GM12865 (cell line): ENCODE measurements around the gene NHERF2.

Experiments
- DNase-seq: peaks from one replicate; pipeline ENCODE4 v3.0.0; 2010; ENCODE audit warnings: low read depth
- H3K4me3 ChIP-seq: 2 replicates; pipeline ENCODE4 v1.5.1; 2011; ENCODE audit warnings: mild to moderate bottlenecking, low read depth, low read length, control low read depth
- TF ChIP-seq, protein P1 (sequence below): IDR thresholded peaks from 2 replicates; pipeline ENCODE4 v1.5.1; 2011; ENCODE audit warnings: low read length, control low read depth, low read depth, inconsistent platforms; ENCODE audit not compliant: insufficient read depth; ENCODE audit errors: missing control alignments

NHERF2 gene

DNA sequence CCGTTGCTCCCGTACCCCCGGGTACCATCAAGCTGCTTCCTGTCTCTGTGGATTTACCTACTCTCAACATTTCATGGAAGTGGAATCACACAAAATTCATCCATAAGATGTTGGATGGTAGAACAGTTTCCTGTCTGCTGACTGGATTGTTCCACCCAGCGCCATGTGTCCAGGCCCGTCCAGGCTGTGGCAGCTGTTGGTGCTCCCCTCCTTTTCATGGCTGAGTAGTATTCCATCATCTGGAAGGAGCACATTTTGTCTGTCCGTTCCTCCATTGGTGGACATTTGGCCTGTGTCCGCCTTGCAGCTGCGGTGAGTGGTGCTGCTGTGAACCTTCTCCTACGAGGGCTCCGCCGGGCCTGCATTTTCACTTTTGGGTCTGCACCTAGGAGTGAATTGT, 39.4 kb downstream of the NHERF2 start:
- DNase-seq = no peak
- H3K4me3 ChIP-seq = no peak overlapping the region
- TF ChIP-seq, protein P1, sequence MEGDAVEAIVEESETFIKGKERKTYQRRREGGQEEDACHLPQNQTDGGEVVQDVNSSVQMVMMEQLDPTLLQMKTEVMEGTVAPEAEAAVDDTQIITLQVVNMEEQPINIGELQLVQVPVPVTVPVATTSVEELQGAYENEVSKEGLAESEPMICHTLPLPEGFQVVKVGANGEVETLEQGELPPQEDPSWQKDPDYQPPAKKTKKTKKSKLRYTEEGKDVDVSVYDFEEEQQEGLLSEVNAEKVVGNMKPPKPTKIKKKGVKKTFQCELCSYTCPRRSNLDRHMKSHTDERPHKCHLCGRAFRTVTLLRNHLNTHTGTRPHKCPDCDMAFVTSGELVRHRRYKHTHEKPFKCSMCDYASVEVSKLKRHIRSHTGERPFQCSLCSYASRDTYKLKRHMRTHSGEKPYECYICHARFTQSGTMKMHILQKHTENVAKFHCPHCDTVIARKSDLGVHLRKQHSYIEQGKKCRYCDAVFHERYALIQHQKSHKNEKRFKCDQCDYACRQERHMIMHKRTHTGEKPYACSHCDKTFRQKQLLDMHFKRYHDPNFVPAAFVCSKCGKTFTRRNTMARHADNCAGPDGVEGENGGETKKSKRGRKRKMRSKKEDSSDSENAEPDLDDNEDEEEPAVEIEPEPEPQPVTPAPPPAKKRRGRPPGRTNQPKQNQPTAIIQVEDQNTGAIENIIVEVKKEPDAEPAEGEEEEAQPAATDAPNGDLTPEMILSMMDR = no peak

DNA sequence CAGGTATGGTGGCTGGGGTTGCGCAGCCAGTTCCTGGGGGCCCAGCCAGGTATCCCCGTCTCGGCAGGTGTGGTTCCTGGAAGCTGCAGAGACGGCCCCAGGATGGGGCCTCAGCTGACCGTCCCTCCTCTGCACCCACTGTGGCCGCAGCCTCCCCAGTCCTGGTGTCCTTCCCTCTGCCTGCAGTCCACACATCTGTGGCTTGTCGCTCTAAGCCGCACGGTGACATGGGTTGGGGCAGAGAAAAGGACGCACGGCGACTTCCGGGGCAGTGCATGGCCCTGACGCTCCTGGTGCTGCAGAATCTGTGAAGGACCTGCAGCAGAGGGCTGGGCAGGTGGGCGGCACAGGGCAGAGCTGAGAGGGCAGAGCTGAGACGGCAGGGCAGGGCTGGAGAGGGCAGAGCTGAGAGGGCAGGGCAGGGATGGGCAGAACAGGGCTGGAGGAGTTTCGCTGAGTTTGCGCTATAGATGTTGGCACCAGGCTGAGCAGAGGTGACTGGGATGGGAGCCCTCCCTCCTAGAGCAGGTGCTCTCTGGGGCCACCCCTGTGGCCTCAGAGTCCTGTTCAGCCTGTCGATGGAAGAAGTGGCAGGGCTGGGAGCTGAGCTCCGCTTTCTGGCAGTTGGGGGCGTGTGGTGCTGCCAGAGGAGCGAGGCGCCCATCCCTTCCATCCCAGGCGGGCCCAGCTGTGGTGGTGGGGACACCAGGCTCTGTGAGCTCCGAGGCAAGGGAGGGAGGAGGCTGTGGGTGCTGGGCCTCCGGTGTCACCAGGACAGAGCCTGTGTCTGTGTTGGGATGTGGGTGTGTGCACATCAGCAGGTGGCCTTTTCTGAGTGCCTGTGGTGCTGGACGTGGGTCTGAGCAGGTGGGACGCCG, 44.1 kb downstream of the NHERF2 start:
- H3K4me3 ChIP-seq = no peak overlapping the region
- TF ChIP-seq, protein P1 = no peak
- no peak for DNase-seq

DNA sequence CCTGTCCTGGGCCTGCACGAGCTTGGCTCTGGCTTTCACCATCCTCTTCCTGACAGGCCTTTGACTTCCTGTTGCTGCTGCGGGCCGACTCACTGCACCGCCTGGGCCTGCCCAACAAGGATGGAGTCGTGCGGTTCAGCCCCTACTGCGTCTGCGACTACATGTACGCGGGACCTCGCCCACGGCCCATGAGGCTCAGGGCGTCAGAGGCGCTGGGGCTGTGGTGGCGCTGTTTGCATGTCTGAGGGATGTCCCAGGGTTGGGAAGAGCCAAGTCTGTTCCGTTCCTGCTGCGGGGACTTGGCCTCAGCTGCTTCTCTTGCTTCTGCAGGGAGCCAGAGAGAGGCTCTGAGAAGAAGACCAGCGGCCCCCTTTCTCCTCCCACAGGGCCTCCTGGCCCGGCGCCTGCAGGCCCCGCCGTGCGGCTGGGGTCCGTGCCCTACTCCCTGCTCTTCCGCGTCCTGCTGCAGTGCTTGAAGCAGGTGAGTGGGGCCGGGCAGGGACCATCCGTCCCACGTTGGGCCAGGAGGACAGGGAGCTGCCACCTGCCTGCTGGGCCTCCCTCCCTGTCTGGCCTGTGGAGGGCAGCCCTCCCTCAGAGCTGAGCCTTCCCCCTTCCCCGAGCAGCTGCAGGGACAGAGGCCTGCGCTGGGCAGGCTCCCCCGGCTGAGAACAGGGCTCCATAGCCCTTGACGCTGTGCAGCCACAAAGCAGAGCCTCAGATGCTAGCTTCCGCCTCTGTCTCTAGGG, 44.9 kb downstream of the NHERF2 start:
- TF ChIP-seq, protein P1 = no peak
- no peak overlapping the region for H3K4me3 ChIP-seq
- DNase-seq = no peak

DNA sequence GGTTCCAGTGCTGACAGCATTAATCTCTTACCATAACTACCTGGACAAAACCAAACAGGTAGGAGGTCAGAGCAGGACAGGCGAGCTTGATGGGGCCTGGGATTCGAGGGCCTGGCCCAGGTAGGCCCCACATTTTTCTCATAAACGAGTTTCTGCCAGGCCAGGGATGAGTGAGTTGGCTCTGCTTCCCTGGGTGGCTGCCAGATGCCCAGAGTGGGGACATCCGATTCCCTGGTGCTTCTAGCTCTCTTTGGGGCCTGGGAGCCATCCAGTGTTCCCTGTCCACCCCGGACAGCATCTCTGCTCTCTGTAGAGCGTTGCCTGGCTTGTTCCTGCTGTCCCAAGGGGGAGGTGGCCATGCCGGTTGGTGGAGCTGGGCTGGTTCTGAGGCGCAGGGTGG, 46.2 kb downstream of the NHERF2 start:
- TF ChIP-seq, protein P1 = no peak

DNA sequence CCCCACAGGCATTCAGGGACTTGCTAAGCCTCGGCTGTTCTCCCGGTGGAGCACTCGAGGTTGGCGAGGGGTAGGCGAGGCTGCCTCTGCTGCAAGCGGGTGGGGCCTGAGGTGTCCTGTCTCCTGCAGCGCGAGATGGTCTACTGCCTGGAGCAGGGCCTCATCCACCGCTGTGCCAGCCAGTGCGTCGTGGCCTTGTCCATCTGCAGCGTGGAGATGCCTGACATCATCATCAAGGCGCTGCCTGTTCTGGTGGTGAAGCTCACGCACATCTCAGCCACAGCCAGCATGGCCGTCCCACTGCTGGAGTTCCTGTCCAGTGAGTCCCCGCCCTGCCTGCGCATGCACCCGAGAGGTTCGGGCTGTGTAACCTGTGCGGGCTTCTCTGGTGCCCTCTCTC, 47.4 kb downstream of the NHERF2 start:
- no peak for DNase-seq
- TF ChIP-seq, protein P1 = no peak
- H3K4me3 ChIP-seq = no peak overlapping the region

More for the DNA sequence above, 46.2 kb downstream of the NHERF2 start:
- DNase-seq = no peak
- no peak overlapping the region for H3K4me3 ChIP-seq

DNA sequence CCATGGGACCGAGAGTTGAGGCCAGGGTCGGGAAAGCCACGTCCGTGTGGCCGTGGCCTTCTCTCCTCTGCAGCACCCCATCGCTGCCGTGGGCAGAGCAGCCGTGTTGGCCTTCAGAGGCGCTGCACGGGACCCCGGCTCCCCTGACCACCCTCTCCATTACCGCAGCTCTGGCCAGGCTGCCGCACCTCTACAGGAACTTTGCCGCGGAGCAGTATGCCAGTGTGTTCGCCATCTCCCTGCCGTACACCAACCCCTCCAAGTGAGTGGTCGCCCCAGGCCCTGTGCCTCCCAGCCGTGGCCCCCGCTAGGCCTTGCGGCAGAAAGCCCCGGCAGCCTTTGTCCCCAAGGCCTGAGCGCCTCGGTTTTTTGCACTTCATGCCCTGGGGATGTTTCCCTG, 48.9 kb downstream of the NHERF2 start:
- no peak overlapping the region for H3K4me3 ChIP-seq
- DNase-seq = no peak
- TF ChIP-seq, protein P1 = no peak
